Nephron (organoid): ENCODE results near the gene TTLL3.
"Not testable (repeated sequence)": the region's sequence is repeated elsewhere in the genome, so short reads cannot be mapped to it uniquely, and the experiment has no call there.

Experiments used
- H3K27ac Mint-ChIP-seq, 3 experiments: 2 replicates each; pipeline ENCODE4 v1.8.0; 2020; ENCODE audit warnings: mixed read lengths in 3 of 3, mild to moderate bottlenecking in 2 of 3, moderate library complexity in 1 of 3
- H3K27me3 Mint-ChIP-seq: 2 replicates; pipeline ENCODE4 v1.8.0; 2021; ENCODE audit warnings: low read depth, mild to moderate bottlenecking, moderate library complexity, mixed read lengths
- H3K36me3 Mint-ChIP-seq: 2 replicates; pipeline ENCODE4 v1.8.0; 2020; ENCODE audit warnings: low read depth, mixed read lengths
- H3K4me1 Mint-ChIP-seq: 2 replicates; pipeline ENCODE4 v1.8.0; 2020; ENCODE audit warnings: mixed read lengths
- H3K4me3 Mint-ChIP-seq, 3 experiments: 2 replicates each; pipeline ENCODE4 v1.8.0; 2020; ENCODE audit warnings: mild to moderate bottlenecking in 3 of 3, mixed read lengths in 3 of 3, moderate library complexity in 2 of 3
- H3K9me3 Mint-ChIP-seq: 2 replicates; pipeline ENCODE4 v1.8.0; 2020; ENCODE audit warnings: mixed read lengths
- CTCF ChIP-seq, 3 experiments: fragments of 200-600 bp; sonication (generic); IDR thresholded peaks; one replicate each; pipeline ENCODE4 v1.5.0; 2021; ENCODE audit warnings: antibody characterized with exemption in 3 of 3; ENCODE audit not compliant: unreplicated experiment in 3 of 3

TTLL3 gene

DNA sequence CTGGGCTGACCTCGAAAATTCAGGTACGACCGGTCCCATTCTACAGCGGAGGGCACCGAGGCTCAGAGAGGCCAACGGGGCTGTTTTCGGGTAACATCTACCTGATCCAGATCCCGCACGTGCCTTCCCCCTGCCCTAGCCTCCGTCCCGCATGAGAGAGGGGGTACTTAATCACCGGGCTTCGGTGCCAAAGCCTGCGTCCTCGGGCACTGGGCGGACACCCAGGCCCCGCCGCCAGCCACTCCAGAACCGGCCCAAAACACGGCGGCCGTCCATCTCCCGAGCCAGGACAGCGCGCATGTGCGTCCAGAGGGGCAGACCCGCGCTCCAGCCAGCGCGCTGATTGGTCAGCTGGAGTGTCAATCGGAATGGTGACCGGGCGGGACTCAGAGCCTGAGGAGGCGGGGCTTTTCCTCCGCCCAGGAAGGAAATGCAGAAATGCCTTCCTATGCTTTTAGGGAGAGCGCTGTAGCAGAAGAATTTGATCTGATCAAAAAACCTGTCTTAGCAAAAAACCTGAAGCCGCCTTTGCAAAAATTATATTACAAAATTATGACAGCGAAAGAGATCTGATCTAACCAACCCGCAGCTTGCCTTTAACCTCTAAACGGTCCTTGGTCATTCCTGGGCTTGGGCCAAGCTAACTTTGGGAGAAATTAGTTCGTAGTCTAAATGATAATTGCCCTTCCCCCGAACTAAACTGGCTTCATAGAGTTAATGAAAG lies 33.8 kb downstream of the TTLL3 start, which contains the start of gene RPUSD3:
Gene RPUSD3, minus strand, starts transcription at position 294 of the 724 bp plus-strand sequence. Its CDS starts 18 bp downstream, at position 276.
- Mint-ChIP-seq H3K27me3 (peaks cover 3% of the 10 kb centered on the region), H3K9me3 (no peaks in the 10 kb centered on the region), H3K27ac (peak within 1 kb of the TSS; percentile 88 to 97 (median 96)), H3K36me3 (peaks cover 21% of the 10 kb centered on the region), H3K4me1 (peaks cover 15% of the 10 kb centered on the region), H3K4me3 (peak within 1 kb of the TSS; percentile 96 to 99 (median 97))
- no peak for TF ChIP-seq CTCF (IDR thresholded peaks at IDR 0.05; ENCODE audit: unreplicated experiment in 3 of 3)

DNA sequence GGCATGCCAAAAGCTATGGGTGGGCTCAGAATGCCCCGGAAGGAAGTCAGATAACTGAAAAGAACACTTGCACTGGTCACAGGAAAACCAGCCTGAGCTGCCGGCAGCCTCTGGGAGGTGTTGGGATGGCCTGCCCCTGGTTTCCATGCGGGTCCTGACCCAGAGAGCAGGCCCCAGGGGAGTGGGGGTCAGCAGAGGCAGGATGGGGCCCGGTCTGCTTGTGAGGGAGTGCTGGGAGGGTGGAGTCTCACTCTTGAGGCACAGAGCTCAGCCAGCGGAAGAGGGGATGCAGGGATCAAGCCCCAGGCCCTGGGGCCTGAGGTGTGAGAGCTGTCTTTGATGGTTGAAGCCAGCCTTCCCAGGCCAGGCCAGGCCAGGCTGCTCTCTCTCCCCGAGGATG lies 36.2 kb downstream of the TTLL3 start:
- H3K9me3 Mint-ChIP-seq, result no peaks in the 10 kb centered on the region
- no peak overlapping the region for H3K4me3 Mint-ChIP-seq
- H3K36me3 Mint-ChIP-seq, result peaks cover 12% of the 10 kb centered on the region
- TF ChIP-seq CTCF (IDR thresholded peaks at IDR 0.05; ENCODE audit: unreplicated experiment in 3 of 3), result no peak
- H3K27ac Mint-ChIP-seq, result no peak overlapping the region
- H3K27me3 Mint-ChIP-seq, result peaks cover 3% of the 10 kb centered on the region
- peaks cover 15% of the 10 kb centered on the region for H3K4me1 Mint-ChIP-seq

DNA sequence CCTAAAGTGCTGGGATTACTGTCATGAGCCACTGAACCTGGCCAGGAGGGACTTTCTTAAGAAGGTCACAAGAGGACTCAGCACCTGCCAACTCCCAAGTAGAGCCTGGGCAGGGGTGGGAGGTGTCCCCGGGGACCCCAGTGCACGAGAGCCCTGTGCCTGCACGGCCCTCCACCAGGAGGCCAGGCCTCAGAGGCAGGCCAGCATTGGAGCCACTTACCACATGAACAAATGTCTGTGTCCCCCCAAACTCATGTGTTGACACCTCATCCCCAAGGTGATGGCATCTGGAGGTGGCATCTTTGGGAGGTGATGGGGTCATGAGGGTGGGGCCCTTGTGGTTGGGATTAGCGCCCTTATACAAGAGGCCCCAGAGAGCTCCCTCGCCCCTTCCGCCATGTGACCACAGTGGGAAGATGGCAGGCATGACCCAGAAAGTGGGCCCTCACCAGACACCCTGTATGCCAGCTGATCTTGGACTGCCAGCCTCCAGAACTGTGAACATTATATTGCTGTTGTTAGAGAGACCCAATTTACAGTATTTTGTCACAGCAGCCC lies 36.9 kb downstream of the TTLL3 start:
- no peak overlapping the region for H3K4me3 Mint-ChIP-seq
- H3K36me3 Mint-ChIP-seq, result peaks cover 6% of the 10 kb centered on the region
- no peaks in the 10 kb centered on the region for H3K9me3 Mint-ChIP-seq
- H3K27me3 Mint-ChIP-seq, result peaks cover 3% of the 10 kb centered on the region
- no peak overlapping the region for H3K27ac Mint-ChIP-seq
- H3K4me1 Mint-ChIP-seq, result peaks cover 20% of the 10 kb centered on the region
- no peak for TF ChIP-seq CTCF (IDR thresholded peaks at IDR 0.05; ENCODE audit: unreplicated experiment in 3 of 3)

- H3K27ac Mint-ChIP-seq, result peak overlapping the region in 1 of 3 experiments; percentile 91
- H3K4me3 Mint-ChIP-seq, H3K9me3 Mint-ChIP-seq, H3K36me3 Mint-ChIP-seq, H3K27me3 Mint-ChIP-seq: not testable (repeated sequence)
- peaks cover 23% of the 10 kb centered on the region for H3K4me1 Mint-ChIP-seq
Observed at GRCh38 chr3:9847870-9848269, 37.8 kb downstream of the TTLL3 start.

GRCh38 chr3:9848860-9849259 lies 38.8 kb downstream of the TTLL3 start:
- H3K36me3 Mint-ChIP-seq, H3K9me3 Mint-ChIP-seq, H3K27me3 Mint-ChIP-seq: not testable (repeated sequence)
- Mint-ChIP-seq H3K27ac (peak overlapping the region; percentile 67 to 91 (median 91)), H3K4me1 (peaks cover 29% of the 10 kb centered on the region), H3K4me3 (peak overlapping the region in 1 of 3 experiments; percentile 28)
- peak; percentile 60 to 65 (median 63) for TF ChIP-seq CTCF (IDR thresholded peaks at IDR 0.05; ENCODE audit: unreplicated experiment in 3 of 3)

- not testable (repeated sequence) for H3K4me3 Mint-ChIP-seq, H3K27ac Mint-ChIP-seq, H3K27me3 Mint-ChIP-seq, H3K9me3 Mint-ChIP-seq, H3K36me3 Mint-ChIP-seq
- peaks cover 35% of the 10 kb centered on the region for H3K4me1 Mint-ChIP-seq
Observed at GRCh38 chr3:9851383-9851782, 41.3 kb downstream of the TTLL3 start.

DNA sequence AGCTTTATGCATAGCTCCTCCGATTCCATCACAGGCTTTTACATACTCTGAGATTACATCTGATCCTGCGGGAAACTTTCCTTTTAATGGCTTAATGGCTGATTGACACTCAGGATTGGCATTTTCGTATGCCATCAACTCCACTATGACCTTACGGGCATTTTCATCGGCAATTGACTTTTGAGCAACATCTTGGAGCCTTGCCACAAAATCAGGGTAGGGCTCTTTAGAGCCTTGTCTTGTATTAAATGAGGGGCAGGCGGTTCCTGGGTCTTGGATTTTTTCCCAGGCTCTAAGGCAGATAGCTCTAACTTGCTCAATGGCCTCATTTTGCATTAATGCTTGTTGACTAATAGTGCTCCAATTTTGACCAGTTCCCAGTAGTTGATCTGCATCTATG lies 41.9 kb downstream of the TTLL3 start:
- H3K27me3 Mint-ChIP-seq, H3K9me3 Mint-ChIP-seq: not testable (repeated sequence)
- H3K4me1 Mint-ChIP-seq, result peaks cover 35% of the 10 kb centered on the region

More for the DNA sequence above, 41.9 kb downstream of the TTLL3 start:
- not testable (repeated sequence) for H3K4me3 Mint-ChIP-seq, H3K27ac Mint-ChIP-seq, H3K36me3 Mint-ChIP-seq
